ENCODE measurements around the gene AIF1L.
"Not testable (repeated sequence)": the region's sequence is repeated elsewhere in the genome, so short reads cannot be mapped to it uniquely, and the experiment has no call there.

Gene AIF1L

DNA sequence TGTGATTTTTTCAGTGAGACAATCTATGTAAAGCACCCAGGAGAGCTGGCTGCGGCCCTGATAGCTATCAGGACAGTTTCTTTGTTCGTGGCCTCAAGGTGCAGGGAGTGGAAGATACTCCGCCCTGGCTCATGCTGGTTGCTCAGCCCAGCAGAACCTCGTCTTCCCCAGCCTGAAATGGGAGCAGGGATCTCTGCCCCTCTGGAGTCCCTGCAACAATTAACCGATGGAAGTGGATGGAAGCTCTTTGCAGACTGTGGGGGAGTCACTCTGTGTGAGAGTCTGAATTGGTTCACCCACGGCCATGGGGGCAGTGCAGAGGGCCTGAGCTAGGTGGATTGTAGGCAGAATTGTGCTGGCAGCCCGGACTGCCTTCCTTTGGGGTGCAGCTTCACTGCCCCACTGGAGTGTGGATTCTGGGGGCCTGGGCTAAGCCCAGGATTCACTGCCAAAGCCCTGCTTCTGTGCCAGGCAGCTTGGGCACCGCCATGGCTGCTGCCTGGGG, 2.8 kb downstream of the AIF1L start:
- no peak for DNase-seq (ENCODE audit: low read depth)

DNA sequence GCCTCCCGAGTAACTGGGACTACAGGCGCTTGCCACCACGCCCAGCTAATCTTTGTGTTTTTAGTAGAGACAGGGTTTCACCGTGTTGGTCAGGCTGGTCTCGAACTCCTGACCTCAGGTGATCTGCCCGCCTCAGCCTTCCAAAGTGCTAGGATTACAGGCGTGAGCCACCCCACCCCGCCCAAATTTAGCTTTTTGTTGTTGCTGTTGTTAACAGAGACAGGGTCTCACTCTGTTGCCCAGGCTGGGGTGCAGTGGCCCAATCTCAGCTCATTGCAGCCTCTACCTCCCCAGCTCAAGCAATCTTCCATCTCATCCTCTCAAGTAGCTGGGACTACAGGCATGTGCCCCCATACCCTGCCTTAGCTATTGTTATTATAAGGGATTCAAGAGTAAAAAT, 3.5 kb downstream of the AIF1L start:
- DNase-seq (ENCODE audit: low read depth), result not testable (repeated sequence)

DNA sequence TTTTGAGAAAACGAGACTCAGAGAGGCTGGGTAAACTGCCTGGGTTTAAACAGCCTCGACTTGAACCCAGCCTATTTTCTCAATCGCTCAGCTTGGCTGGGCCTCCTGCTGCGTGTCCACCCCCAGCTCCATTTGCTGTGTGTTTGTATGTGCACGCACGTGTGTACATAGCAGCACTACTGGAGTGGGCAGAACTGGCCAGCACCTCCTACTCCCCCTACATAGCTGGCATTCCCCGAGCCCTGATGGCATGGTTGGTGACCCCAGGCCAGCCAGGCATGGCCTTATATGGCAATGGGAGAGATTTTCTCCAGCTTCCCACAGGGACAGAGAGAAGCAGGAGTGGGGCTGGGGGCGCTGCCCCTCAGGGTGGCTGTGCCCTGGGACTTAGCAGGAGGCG, 4.1 kb downstream of the AIF1L start:
- DNase-seq (ENCODE audit: low read depth), result no peak

GRCh38 chr9:131101207-131101964, 5.1 kb downstream of the AIF1L start:
- DNase-seq (ENCODE audit: low read depth), result no peak

DNA sequence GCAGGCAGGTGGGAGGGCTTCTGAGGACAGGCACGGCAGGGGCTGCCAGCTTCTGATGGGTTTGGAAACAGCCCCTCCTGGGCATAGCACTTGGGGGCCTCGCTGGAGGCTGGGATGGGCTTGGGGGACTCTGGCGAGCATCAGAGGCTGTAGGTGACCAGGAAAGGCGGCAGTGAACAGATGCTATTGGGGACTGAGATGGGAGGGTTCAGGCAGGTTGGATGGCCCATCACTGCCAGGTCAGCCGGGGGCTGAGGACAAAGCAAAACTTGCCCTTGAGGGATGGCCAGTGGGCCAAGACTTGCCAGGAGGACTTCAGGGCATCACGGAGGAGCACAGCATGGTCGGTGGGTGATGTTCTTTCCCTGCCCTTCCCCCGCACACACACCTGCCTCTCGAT, 6.7 kb downstream of the AIF1L start:
- DNase-seq (ENCODE audit: low read depth), result no peak

DNA sequence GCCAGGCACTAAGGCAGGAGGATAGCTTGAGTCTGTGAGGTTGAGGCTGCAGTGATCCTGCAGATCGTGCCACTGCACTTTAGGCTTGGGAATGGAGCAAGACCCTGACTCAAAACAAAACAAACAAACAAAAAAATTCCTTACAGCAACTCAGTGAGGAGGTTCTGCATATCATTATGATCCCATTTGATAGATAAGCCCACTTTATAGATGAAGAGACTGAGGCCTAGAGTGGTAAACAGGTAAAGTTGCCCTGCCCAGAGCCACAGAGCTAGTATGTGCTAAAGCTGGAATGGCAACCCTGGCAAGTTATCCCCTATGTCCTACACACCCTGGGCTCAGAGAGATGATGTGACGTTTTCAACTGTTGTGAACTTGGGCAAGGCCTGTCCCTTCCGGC, 7.2 kb downstream of the AIF1L start:
- no peak for DNase-seq (ENCODE audit: low read depth)

- DNase-seq (ENCODE audit: low read depth), result no peak
These were observed 7.8 kb downstream of the AIF1L start for GRCh38 chr9:131104016-131104740.

GRCh38 chr9:131105952-131106351, 9.6 kb downstream of the AIF1L start:
- DNase-seq (ENCODE audit: low read depth), result no peak

DNA sequence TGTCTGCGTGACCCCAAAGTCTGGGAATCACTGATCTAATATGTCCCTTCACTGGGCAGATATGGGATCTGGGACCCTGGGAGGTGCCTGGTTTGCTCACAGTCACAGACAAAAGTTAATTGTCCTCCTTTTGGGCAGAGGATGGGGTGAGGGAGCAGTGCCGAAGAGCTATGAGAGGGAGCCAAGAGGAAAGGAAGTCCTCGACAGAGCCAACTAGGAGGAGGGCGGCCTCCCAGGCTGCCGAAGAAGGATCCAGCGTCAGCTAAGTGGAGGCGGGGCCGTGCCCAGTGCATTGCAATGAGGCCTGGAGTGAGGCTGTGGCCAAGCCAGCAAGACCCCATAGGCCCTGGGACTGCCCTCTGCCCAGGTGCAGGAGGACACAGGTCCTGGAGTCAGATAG, 11.4 kb downstream of the AIF1L start:
- DNase-seq (ENCODE audit: low read depth), result no peak

DNA sequence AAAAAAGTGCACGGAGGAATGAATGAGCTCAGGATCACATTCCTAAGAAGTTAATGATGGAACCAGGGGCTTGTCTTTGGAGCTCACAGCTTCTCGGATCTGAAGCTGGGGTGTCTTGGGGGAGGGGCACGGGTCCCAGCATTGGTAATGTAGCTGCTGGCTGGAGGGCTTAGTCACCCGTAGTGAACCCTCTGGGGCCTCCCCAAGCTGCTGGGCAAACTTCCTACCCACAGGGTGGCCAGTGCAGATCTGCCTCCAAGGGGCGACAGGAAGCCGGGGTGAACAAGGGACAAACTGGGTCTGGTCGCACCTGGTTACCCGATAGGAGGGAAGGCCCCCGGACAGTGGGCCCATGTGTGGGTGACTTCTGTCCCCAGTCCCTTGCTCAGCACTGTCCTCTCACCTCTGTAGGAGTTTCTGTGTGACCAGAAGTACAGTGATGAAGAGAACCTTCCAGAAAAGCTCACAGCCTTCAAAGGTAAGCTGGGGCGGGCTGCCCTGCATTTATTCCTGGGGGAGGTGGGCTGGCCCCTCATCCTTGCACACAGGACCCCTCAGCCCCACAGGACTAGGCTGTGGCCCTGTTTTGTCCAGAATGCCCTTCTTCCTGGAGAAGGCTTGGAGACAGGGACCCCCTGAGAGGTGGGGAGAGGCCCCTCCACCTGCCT, 15.0 kb downstream of the AIF1L start:
- DNase-seq (ENCODE audit: low read depth), result no peak

GRCh38 chr9:131111854-131112311, 15.6 kb downstream of the AIF1L start:
- DNase-seq (ENCODE audit: low read depth), result no peak

- no peak for DNase-seq (ENCODE audit: low read depth)
These were observed 16.2 kb downstream of the AIF1L start for GRCh38 chr9:131112374-131113154.

GRCh38 chr9:131113655-131114054, 17.3 kb downstream of the AIF1L start:
- no peak for DNase-seq (ENCODE audit: low read depth)

DNA sequence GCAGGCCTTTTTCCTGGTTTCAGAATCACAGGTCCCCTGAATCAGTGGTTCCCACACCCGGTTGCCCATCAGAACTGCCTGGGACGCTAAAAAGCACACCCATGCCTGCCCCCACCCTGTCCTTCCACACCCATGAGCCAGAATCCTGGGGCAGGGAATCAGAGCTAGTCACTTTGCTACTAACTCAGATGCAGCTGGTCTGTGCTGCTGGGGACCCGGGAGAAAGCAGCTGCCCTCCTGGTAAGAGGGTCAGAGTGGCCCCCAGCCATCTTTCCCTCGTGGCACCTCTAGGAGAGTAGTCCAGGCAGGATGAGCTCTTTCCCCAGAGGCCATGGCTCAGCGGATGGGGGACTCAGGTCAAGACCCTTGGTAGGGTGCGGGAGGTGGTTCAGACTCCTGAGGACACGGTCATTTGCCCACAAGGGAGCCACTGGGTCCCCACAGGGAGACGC, 17.8 kb downstream of the AIF1L start:
- no peak for DNase-seq (ENCODE audit: low read depth)

GRCh38 chr9:131115360-131115742, 19.0 kb downstream of the AIF1L start:
- not testable (repeated sequence) for DNase-seq (ENCODE audit: low read depth)

DNA sequence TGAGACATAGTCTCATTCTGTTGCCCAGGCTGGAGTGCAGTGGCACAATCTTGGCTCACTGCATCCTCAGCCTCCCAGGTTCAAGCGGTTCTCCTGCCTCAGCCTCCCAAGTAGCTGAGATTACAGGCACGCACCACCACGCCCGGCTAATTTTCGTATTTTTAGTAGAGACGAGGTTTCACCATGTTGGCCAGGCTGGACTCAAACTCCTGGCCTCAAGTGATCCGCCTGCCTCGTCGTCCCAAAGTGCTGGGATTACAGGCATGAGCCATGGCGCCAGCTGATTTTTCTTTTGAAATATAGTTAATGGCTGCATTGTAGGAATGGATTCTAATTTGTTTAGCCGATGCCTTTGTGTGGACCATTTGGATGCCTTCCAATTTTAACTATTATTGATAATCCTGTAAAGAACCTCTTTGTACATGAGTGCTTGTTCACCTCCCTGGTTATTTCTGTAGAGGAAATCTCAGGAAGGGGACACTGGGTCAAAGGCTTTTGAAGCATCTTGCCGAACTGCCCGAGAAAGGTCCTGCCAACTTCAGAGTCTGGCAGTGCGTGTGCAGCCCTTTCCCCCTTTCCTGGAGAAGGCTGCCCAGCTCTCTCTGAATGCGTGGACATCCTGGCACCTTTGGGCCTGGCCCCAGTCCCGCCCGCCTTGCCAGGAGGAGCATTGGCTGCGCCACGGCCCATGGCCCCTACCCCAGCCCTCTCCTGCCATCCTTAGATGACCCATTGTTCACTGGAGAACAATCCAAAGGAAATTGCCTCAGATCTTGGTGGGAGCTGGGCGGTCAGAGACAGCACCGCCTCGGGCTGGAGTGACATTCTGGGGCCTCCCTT, 20.2 kb downstream of the AIF1L start:
- no peak for DNase-seq (ENCODE audit: low read depth)

- DNase-seq (ENCODE audit: low read depth), result no peak
These were observed 20.9 kb downstream of the AIF1L start for GRCh38 chr9:131117121-131117761.

DNA sequence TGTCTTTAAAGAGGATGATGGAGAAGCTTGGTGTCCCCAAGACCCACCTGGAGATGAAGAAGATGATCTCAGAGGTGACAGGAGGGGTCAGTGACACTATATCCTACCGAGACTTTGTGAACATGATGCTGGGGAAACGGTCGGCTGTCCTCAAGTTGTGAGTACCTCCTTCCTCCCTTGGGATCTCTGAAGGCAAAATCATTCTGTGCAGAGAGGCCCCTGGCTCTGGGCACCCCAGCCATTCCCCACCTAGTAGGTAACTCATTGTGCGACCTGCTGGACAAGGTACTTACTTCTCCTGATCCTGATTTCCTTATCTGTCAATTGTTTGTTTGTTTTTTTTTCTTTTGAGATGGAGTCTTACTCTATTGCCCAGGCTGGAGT, 21.4 kb downstream of the AIF1L start:
- DNase-seq (ENCODE audit: low read depth), result no peak

- no peak for DNase-seq (ENCODE audit: low read depth)
These were observed 23.3 kb downstream of the AIF1L start for GRCh38 chr9:131119600-131119999.

DNA sequence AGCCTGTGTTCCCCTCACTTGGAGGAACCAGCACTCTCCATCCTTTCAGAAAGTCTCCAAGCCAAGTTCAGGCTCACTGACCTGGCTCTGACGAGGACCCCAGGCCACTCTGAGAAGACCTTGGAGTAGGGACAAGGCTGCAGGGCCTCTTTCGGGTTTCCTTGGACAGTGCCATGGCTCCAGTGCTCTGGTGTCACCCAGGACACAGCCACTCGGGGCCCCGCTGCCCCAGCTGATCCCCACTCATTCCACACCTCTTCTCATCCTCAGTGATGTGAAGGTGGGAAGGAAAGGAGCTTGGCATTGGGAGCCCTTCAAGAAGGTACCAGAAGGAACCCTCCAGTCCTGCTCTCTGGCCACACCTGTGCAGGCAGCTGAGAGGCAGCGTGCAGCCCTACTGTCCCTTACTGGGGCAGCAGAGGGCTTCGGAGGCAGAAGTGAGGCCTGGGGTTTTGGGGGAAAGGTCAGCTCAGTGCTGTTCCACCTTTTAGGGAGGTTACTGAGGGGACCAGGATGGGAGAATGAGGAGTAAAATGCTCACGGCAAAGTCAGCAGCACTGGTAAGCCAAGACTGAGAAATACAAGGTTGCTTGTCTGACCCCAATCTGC, 24.4 kb downstream of the AIF1L start:
- no peak for DNase-seq (ENCODE audit: low read depth)
